Upper lobe of right lung (tissue), 1 donor: ENCODE measurements around the gene DPM2. TPM values are rescaled to one million over a fixed set of nuclear protein-coding genes. Genes with fewer than 3 reads are reported as not detected.

Experiments
- ATAC-seq: fragments of 200-7000 bp; cut with Tn5 transposase; one replicate; pipeline ENCODE4 v1.9.1; 2020; ENCODE audit warnings: mild to moderate bottlenecking, moderate library complexity
- DNase-seq: peaks from one replicate; pipeline ENCODE4 v3.0.0-alpha.2; 2020
- H3K27ac ChIP-seq: fragments of 200-600 bp; one replicate; pipeline ENCODE4 v1.8.0; 2022
- H3K27me3 ChIP-seq: fragments of 200-600 bp; one replicate; pipeline ENCODE4 v1.8.0; 2022; ENCODE audit warnings: mild to moderate bottlenecking
- H3K36me3 ChIP-seq: fragments of 200-600 bp; one replicate; pipeline ENCODE4 v1.8.0; 2022
- H3K4me1 ChIP-seq: fragments of 200-600 bp; one replicate; pipeline ENCODE4 v1.8.0; 2022
- H3K4me3 ChIP-seq: fragments of 200-600 bp; one replicate; pipeline ENCODE4 v1.8.0; 2022; ENCODE audit warnings: mild to moderate bottlenecking
- H3K9me3 ChIP-seq: fragments of 200-600 bp; one replicate; pipeline ENCODE4 v1.8.0; 2022
- intact Hi-C: fragments of 100-400 bp; cut with DNase I; formaldehyde crosslinking; loops from one replicate; pipeline ENCODE4 v1.11.0; 2022
- total RNA-seq: library from RNA; stranded (reverse); fragmentation: NEBNext Ultra II Directional; extraction: Animal tissue kit (Norgen Biotek cat#: 25700); gene quantifications from one replicate; pipeline ENCODE4 v1.2.1, GENCODE V29; 2021
- TF ChIP-seq, protein P1 (sequence below): fragments of 200-600 bp; IDR thresholded peaks from one replicate; pipeline ENCODE4 v1.8.0; 2022; ENCODE audit warnings: antibody characterized with exemption
- donor health status: DM: no; HTN: yes; CAD: no; lungs with severe emphysema.

DPM2 gene
- total RNA-seq, 1 donor from 2014 or later: 37.1 TPM

GRCh38 chr9:127940593-127940992 is 2.9 kb upstream of the DPM2 start:
- Histone ChIP-seq H3K36me3 (peaks cover 29% of the 10 kb centered on the region), H3K4me3 (no peak overlapping the region), H3K27me3 (no peaks in the 10 kb centered on the region), H3K9me3 (no peaks in the 10 kb centered on the region), H3K27ac (no peak overlapping the region), H3K4me1 (peaks cover 16% of the 10 kb centered on the region)
- ATAC-seq (no peak), DNase-seq (no peak)
- TF ChIP-seq, protein P1, sequence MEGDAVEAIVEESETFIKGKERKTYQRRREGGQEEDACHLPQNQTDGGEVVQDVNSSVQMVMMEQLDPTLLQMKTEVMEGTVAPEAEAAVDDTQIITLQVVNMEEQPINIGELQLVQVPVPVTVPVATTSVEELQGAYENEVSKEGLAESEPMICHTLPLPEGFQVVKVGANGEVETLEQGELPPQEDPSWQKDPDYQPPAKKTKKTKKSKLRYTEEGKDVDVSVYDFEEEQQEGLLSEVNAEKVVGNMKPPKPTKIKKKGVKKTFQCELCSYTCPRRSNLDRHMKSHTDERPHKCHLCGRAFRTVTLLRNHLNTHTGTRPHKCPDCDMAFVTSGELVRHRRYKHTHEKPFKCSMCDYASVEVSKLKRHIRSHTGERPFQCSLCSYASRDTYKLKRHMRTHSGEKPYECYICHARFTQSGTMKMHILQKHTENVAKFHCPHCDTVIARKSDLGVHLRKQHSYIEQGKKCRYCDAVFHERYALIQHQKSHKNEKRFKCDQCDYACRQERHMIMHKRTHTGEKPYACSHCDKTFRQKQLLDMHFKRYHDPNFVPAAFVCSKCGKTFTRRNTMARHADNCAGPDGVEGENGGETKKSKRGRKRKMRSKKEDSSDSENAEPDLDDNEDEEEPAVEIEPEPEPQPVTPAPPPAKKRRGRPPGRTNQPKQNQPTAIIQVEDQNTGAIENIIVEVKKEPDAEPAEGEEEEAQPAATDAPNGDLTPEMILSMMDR: no peak
- intact Hi-C loops: loop anchor here (5.0 to 10.0 kb wide), 2 partner anchors 97 to 174 kb away; no protein-coding TSS in a partner anchor

GRCh38 chr9:127938298-127938690 is 640 bp upstream of the DPM2 start:
- no peaks in the 10 kb centered on the region for H3K9me3 ChIP-seq
- TF ChIP-seq, protein P1: no peak
- no peak for ATAC-seq
- peak overlapping the region; percentile 88 for H3K4me3 ChIP-seq
- intact Hi-C loops: no loop called here
- H3K27me3 ChIP-seq: no peaks in the 10 kb centered on the region
- H3K4me1 ChIP-seq: peaks cover 19% of the 10 kb centered on the region
- no peak for DNase-seq
- H3K27ac ChIP-seq: peak overlapping the region; percentile 77
- H3K36me3 ChIP-seq: peaks cover 18% of the 10 kb centered on the region

- Histone ChIP-seq H3K4me1 (peaks cover 19% of the 10 kb centered on the region), H3K36me3 (peaks cover 7% of the 10 kb centered on the region), H3K27ac (peak overlapping the region; percentile 77), H3K27me3 (no peaks in the 10 kb centered on the region), H3K9me3 (no peaks in the 10 kb centered on the region), H3K4me3 (peak overlapping the region; percentile 88)
- TF ChIP-seq, protein P1: no peak
- no peak for ATAC-seq
- no peak for DNase-seq
- intact Hi-C loops: no loop called here
Observed at GRCh38 chr9:127937056-127937387, 632 bp downstream of the DPM2 start.

GRCh38 chr9:127936347-127936852 is 1.3 kb downstream of the DPM2 start:
- TF ChIP-seq, protein P1: no peak

GRCh38 chr9:127935765-127936221 is 1.9 kb downstream of the DPM2 start:
- intact Hi-C loops: no loop called here
- no peaks in the 10 kb centered on the region for H3K9me3 ChIP-seq
- ATAC-seq (no peak), DNase-seq (no peak)
- no peaks in the 10 kb centered on the region for H3K27me3 ChIP-seq
- H3K36me3 ChIP-seq: peaks cover 7% of the 10 kb centered on the region
- peaks cover 25% of the 10 kb centered on the region for H3K4me1 ChIP-seq
- TF ChIP-seq, protein P1: no peak
- no peak overlapping the region for H3K27ac ChIP-seq
- no peak overlapping the region for H3K4me3 ChIP-seq

More at GRCh38 chr9:127936347-127936852, 1.3 kb downstream of the DPM2 start:
- H3K27me3 ChIP-seq: no peaks in the 10 kb centered on the region
- H3K4me3 ChIP-seq: peak overlapping the region; percentile 88
- no peaks in the 10 kb centered on the region for H3K9me3 ChIP-seq
- intact Hi-C loops: no loop called here
- DNase-seq (no peak), ATAC-seq (no peak)
- peaks cover 19% of the 10 kb centered on the region for H3K4me1 ChIP-seq
- H3K27ac ChIP-seq: no peak overlapping the region
- peaks cover 7% of the 10 kb centered on the region for H3K36me3 ChIP-seq

GRCh38 chr9:127934986-127935385 is 2.7 kb downstream of the DPM2 start:
- Histone ChIP-seq H3K27me3 (no peaks in the 10 kb centered on the region), H3K4me1 (peaks cover 26% of the 10 kb centered on the region), H3K9me3 (no peaks in the 10 kb centered on the region), H3K27ac (no peak overlapping the region), H3K4me3 (no peak overlapping the region), H3K36me3 (peaks cover 7% of the 10 kb centered on the region)
- no peak for ATAC-seq
- DNase-seq: no peak
- intact Hi-C loops: no loop called here
- TF ChIP-seq, protein P1: no peak
